Measurements from ENCODE around the gene ATXN7.

The ATXN7 gene

GRCh38 chr3:63968612-63969350 lies 105.1 kb downstream of the ATXN7 start:
- DNase-seq, result no peak

- DNase-seq, result no peak
These were observed 106.2 kb downstream of the ATXN7 start for GRCh38 chr3:63969876-63970275.

GRCh38 chr3:63970631-63971475 lies 107.2 kb downstream of the ATXN7 start:
- DNase-seq, result no peak

- DNase-seq, result no peak
These were observed 108.5 kb downstream of the ATXN7 start for GRCh38 chr3:63972196-63972595.

- no peak for DNase-seq
These were observed 109.3 kb downstream of the ATXN7 start for GRCh38 chr3:63972987-63973386.

- DNase-seq, result no peak
These were observed 109.7 kb downstream of the ATXN7 start for GRCh38 chr3:63973406-63973805.

- no peak for DNase-seq
These were observed 110.8 kb downstream of the ATXN7 start for GRCh38 chr3:63974451-63974850.

- no peak for DNase-seq
These were observed 112.1 kb downstream of the ATXN7 start for GRCh38 chr3:63975723-63976122.

GRCh38 chr3:63976161-63976871 lies 112.6 kb downstream of the ATXN7 start:
- no peak for DNase-seq

- no peak for DNase-seq
These were observed 113.2 kb downstream of the ATXN7 start for GRCh38 chr3:63976872-63977200.

- no peak for DNase-seq
These were observed 114.2 kb downstream of the ATXN7 start for GRCh38 chr3:63977893-63978292.

GRCh38 chr3:63979093-63979885 lies 115.6 kb downstream of the ATXN7 start:
- DNase-seq, result no peak

GRCh38 chr3:63980019-63980418 lies 116.4 kb downstream of the ATXN7 start:
- DNase-seq, result no peak

- no peak for DNase-seq
These were observed 117.3 kb downstream of the ATXN7 start for GRCh38 chr3:63980830-63981498.

GRCh38 chr3:63981980-63982379 lies 118.3 kb downstream of the ATXN7 start:
- no peak for DNase-seq

GRCh38 chr3:63984391-63984790 lies 120.7 kb downstream of the ATXN7 start:
- no peak for DNase-seq

GRCh38 chr3:63986146-63986545 lies 122.5 kb downstream of the ATXN7 start:
- DNase-seq, result no peak

GRCh38 chr3:63986831-63987230 lies 123.2 kb downstream of the ATXN7 start:
- DNase-seq, result no peak

GRCh38 chr3:63988943-63989342 lies 125.3 kb downstream of the ATXN7 start:
- no peak for DNase-seq

- no peak for DNase-seq
These were observed 126.5 kb downstream of the ATXN7 start for GRCh38 chr3:63990204-63990603.

- DNase-seq, result no peak
These were observed 127.1 kb downstream of the ATXN7 start for GRCh38 chr3:63990733-63991132.

- no peak for DNase-seq
These were observed 128.0 kb downstream of the ATXN7 start for GRCh38 chr3:63991666-63992065.

Data from stimulated activated CD4-positive, alpha-beta T cell treated with anti-CD3 and anti-CD28 coated beads, Interleukin-15, amount 100 ng/mL, for 24 hours (primary cell).